Esophagus squamous epithelium (tissue), 4 donors: Measurements from ENCODE around the gene RRP15.

ENCODE experiments used
- CTCF ChIP-seq, 6 experiments: fragments of 450-650 bp in 4 of 6; fragments of 200-600 bp in 2 of 6; sonication (generic) in 2 of 6; IDR thresholded peaks; one replicate each; pipeline ENCODE4 v1.5.1; 2016 to 2019; ENCODE audit warnings: antibody characterized with exemption in 6 of 6, mild to moderate bottlenecking in 4 of 6, moderate library complexity in 4 of 6
- POLR2A ChIP-seq, 4 donors: fragments of 450-650 bp; IDR thresholded peaks; one replicate each; pipeline ENCODE4 v1.6.1; 2017; ENCODE audit warnings: antibody characterized with exemption in 4 of 4, mild to moderate bottlenecking in 4 of 4, moderate library complexity in 3 of 4

- TF ChIP-seq CTCF (IDR thresholded peaks at IDR 0.05), result no peak
- TF ChIP-seq POLR2A (IDR thresholded peaks at IDR 0.05), result no peak
Measured at GRCh38 chr1:218304281-218305039, 19.4 kb downstream of the RRP15 start.
